Vagina (tissue), 2 donors: ENCODE data around the gene REEP6.

Experiments used
- CTCF ChIP-seq, 3 experiments: fragments of 450-650 bp in 2 of 3; fragments of 200-600 bp in 1 of 3; sonication (generic) in 1 of 3; IDR thresholded peaks; one replicate each; pipeline ENCODE4 v1.5.1; 2017 to 2019; ENCODE audit warnings: antibody characterized with exemption in 3 of 3, mild to moderate bottlenecking in 2 of 3, moderate library complexity in 2 of 3
- POLR2A ChIP-seq, 2 donors: fragments of 450-650 bp; IDR thresholded peaks; one replicate each; pipeline ENCODE4 v1.6.1; 2017; ENCODE audit warnings: antibody characterized with exemption in 2 of 2, mild to moderate bottlenecking in 2 of 2, moderate library complexity in 2 of 2
- POLR2AphosphoS5 ChIP-seq, 2 donors: sonication (generic); formaldehyde crosslinking; IDR thresholded peaks; one replicate each; pipeline ENCODE4 v1.9.0; 2017; ENCODE audit warnings: antibody characterized with exemption in 2 of 2, mild to moderate bottlenecking in 2 of 2, low read depth in 1 of 2; ENCODE audit not compliant: insufficient read depth in 1 of 2

- TF ChIP-seq CTCF (IDR thresholded peaks at IDR 0.05): no peak
- no peak for TF ChIP-seq POLR2A (IDR thresholded peaks at IDR 0.05)
- no peak for TF ChIP-seq POLR2AphosphoS5 (IDR thresholded peaks at IDR 0.05; ENCODE audit: insufficient read depth in 1 of 2, low read depth in 1 of 2)
Observed at GRCh38 chr19:1473085-1473851, 17.7 kb upstream of the REEP6 start.
